WERI-Rb-1 (cell line): Measurements from ENCODE around the gene PRELID2.
"Not testable (repeated sequence)": the region's sequence is repeated elsewhere in the genome, so short reads cannot be mapped to it uniquely, and the experiment has no call there.

Source experiments
- DNase-seq: peaks from one replicate; pipeline ENCODE4 v3.0.0-alpha.2; 2020
- H3K27ac ChIP-seq: fragments of 250-450 bp; sonication (Bioruptor Pico); 2 replicates; pipeline ENCODE4 v1.5.1; 2020; ENCODE audit warnings: mild to moderate bottlenecking, moderate library complexity
- H3K27me3 ChIP-seq: fragments of 250-450 bp; sonication (Bioruptor Pico); 2 replicates; pipeline ENCODE4 v1.5.1; 2021; ENCODE audit warnings: mild to moderate bottlenecking, low read depth, moderate library complexity; ENCODE audit not compliant: insufficient read depth, severe bottlenecking
- H3K36me3 ChIP-seq: fragments of 250-450 bp; sonication (Bioruptor Pico); 2 replicates; pipeline ENCODE4 v1.5.1; 2020; ENCODE audit warnings: mild to moderate bottlenecking, moderate library complexity
- H3K4me3 ChIP-seq: 2 replicates; pipeline ENCODE4 v1.5.1; 2011; ENCODE audit warnings: low read depth, mild to moderate bottlenecking, control low read depth, low read length
- H3K9me3 ChIP-seq: fragments of 250-450 bp; sonication (Bioruptor Pico); 2 replicates; pipeline ENCODE4 v1.5.1; 2021; ENCODE audit warnings: mild to moderate bottlenecking, moderate library complexity; ENCODE audit not compliant: severe bottlenecking
- TF ChIP-seq, protein P1 (sequence below): IDR thresholded peaks from 2 replicates; pipeline ENCODE4 v1.5.1; 2011; ENCODE audit warnings: low read depth, mild to moderate bottlenecking, control low read depth, inconsistent platforms, low read length

Gene PRELID2

DNA sequence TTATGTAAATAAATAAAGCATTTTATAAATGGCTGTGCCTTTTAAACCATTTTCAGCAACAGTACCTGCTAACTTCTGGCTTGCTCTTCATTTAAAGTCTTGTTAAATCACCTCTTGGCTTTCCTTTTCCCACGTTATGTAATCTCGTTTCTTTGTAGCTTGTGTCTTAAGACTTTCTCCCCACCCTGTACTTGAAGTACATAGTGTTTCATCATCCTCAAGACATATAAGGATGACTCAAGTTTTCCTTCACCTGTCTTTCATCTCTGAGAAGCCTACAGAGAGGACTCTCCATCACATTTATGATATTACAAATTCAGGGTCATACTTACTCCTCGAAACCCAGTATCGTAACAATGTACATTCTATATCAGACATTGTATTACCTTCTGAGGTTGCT, 33.9 kb downstream of the PRELID2 start:
- Histone ChIP-seq H3K27me3 (no peaks in the 10 kb centered on the region), H3K9me3 (no peaks in the 10 kb centered on the region), H3K36me3 (no peaks in the 10 kb centered on the region), H3K27ac (no peak overlapping the region), H3K4me3 (no peak overlapping the region)
- TF ChIP-seq, protein P1, sequence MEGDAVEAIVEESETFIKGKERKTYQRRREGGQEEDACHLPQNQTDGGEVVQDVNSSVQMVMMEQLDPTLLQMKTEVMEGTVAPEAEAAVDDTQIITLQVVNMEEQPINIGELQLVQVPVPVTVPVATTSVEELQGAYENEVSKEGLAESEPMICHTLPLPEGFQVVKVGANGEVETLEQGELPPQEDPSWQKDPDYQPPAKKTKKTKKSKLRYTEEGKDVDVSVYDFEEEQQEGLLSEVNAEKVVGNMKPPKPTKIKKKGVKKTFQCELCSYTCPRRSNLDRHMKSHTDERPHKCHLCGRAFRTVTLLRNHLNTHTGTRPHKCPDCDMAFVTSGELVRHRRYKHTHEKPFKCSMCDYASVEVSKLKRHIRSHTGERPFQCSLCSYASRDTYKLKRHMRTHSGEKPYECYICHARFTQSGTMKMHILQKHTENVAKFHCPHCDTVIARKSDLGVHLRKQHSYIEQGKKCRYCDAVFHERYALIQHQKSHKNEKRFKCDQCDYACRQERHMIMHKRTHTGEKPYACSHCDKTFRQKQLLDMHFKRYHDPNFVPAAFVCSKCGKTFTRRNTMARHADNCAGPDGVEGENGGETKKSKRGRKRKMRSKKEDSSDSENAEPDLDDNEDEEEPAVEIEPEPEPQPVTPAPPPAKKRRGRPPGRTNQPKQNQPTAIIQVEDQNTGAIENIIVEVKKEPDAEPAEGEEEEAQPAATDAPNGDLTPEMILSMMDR: no peak
- DNase-seq: no peak

DNA sequence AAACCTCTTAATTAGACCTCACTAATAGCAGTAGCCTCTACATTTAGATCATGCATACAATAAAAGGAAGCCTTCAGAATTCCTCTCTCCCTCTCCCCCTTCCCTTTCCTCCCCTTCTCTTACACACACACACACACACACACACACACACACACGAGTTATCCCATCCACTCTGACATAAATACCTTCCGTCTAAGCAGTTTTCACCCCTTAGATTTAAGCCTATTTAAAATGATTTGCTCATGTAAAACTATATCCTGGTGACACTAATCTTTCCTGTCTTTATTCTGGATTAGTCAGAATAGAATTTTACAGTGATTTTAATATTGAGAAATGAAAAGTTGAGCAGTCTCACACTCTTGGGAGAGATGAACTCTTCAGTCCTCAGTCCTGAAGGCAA, 35.0 kb downstream of the PRELID2 start:
- TF ChIP-seq, protein P1: no peak
- H3K27ac ChIP-seq: no peak overlapping the region
- no peaks in the 10 kb centered on the region for H3K36me3 ChIP-seq
- no peaks in the 10 kb centered on the region for H3K27me3 ChIP-seq
- no peaks in the 10 kb centered on the region for H3K9me3 ChIP-seq
- no peak overlapping the region for H3K4me3 ChIP-seq
- no peak for DNase-seq

DNA sequence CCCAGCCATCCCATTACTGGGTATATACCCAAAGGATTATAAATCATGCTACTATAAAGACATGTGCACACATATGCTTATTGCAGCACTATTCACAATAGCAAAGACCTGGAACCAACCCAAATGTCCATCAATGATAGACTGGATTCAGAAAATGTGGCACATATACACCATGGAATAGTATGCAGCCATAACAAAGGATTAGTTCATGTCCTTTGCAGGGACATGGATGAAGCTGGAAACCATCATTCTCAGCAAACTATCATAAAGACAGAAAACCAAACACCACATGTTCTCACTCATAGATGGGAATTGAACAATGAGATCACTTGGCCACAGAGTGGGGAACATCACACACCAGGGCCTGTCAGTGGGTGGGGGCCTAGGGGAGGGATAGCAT, 36.6 kb downstream of the PRELID2 start:
- not testable (repeated sequence) for DNase-seq, H3K27me3 ChIP-seq, H3K4me3 ChIP-seq, H3K27ac ChIP-seq, H3K36me3 ChIP-seq, H3K9me3 ChIP-seq

DNA sequence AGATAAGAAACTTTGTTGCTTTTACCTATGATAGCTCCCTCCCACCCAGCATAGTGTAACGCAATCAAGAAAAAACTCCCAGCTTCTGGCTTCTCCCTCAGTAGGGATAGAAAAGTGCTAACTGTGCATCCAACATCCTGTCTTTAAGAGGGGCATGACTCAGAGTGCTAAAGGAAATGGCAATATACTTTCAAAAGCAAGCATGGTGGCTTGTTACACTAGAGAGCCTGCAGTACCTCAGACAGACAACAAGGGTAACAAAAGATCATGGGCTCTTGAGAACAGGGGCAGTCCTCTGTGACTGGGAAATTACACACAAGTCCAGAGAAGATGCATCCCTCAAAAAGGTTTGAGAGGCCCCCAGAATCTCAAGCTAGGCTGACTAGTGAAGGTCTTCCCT, 37.8 kb downstream of the PRELID2 start:
- no peak for DNase-seq
- TF ChIP-seq, protein P1: no peak
- Histone ChIP-seq H3K27me3 (no peaks in the 10 kb centered on the region), H3K9me3 (no peaks in the 10 kb centered on the region), H3K4me3 (no peak overlapping the region), H3K27ac (no peak overlapping the region), H3K36me3 (no peaks in the 10 kb centered on the region)

DNA sequence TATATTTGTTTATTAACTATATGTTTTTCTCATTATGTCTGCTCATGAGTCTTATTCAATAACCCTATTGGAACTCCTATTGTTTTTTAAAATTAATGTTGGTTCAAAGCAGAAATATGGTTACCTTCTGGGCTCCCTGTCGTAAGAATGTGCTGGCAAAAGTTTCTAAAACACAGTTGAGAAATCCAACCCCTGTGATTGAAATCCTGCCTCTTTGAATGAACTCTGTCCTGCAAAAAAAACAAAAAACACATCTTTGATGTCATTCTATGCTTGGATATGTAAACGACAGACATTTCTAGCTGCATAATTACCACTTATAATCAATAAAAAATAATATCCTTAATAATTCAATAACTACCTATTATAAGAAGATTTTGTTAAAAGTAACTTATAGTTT, 38.8 kb downstream of the PRELID2 start:
- TF ChIP-seq, protein P1: no peak
- H3K36me3 ChIP-seq: no peaks in the 10 kb centered on the region
- H3K27me3 ChIP-seq: no peaks in the 10 kb centered on the region
- H3K4me3 ChIP-seq: no peak overlapping the region
- no peaks in the 10 kb centered on the region for H3K9me3 ChIP-seq
- no peak overlapping the region for H3K27ac ChIP-seq
- no peak for DNase-seq

DNA sequence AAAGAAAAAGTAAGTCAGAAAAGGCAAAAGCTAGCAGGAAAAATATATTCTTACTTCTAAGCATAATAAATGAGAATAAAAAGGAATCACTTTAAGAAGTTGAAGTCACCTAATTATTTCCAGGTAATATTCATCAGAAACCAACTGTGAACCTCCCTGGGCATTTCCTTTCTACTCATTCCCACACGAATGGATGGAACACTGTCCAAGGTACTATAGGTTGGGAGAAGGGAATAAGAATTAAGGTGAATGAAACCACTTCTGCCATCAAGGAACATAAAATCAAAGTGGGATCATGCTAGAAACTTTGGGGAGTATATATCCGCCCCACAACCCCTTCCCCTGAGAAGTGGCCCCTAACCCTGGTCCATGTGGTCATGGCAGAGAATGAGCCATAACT, 41.6 kb downstream of the PRELID2 start:
- no peak for DNase-seq
- no peak overlapping the region for H3K4me3 ChIP-seq
- H3K27ac ChIP-seq: no peak overlapping the region
- no peaks in the 10 kb centered on the region for H3K27me3 ChIP-seq
- TF ChIP-seq, protein P1: no peak
- H3K36me3 ChIP-seq: no peaks in the 10 kb centered on the region
- no peaks in the 10 kb centered on the region for H3K9me3 ChIP-seq

DNA sequence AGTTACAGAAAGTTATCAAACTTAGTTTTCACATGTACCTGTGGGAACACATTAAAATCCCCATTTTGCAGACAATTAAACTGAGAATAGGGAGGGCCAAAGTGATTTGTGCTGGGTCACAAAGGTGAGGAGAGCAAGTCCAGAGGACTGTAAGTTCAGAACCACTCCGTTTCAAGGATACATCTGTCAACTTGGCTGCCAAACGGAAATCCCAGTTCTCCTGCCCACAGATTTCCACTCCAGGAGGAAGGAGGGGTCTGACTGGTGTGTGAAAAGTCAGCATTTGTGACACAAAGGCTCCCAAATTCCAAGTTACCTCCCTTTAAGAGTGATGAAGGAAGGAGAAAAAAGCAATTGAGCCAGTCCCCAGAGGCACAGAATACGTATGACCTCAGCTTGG, 42.3 kb downstream of the PRELID2 start:
- H3K27ac ChIP-seq: no peak overlapping the region
- 0 out of 2 replicates have a peak, but pooled peaks cover 4% of the 10 kb centered on the region for H3K36me3 ChIP-seq
- TF ChIP-seq, protein P1: no peak

More for the DNA sequence above, 42.3 kb downstream of the PRELID2 start:
- no peaks in the 10 kb centered on the region for H3K9me3 ChIP-seq
- no peak overlapping the region for H3K4me3 ChIP-seq
- DNase-seq: no peak
- H3K27me3 ChIP-seq: no peaks in the 10 kb centered on the region
